HuH-7.5 (cell line): ENCODE measurements around the gene SCGB3A1.

ENCODE experiments used
- DNase-seq: peaks from one replicate; pipeline ENCODE4 v3.0.0; 2011; ENCODE audit warnings: low spot score

Gene SCGB3A1

GRCh38 chr5:180625125-180625790 lies 34.0 kb upstream of the SCGB3A1 start:
- DNase-seq = no peak

- DNase-seq = no peak
Measured at GRCh38 chr5:180624587-180624986, 33.3 kb upstream of the SCGB3A1 start.

GRCh38 chr5:180623844-180624243 lies 32.5 kb upstream of the SCGB3A1 start:
- no peak for DNase-seq

- DNase-seq = no peak
Measured at GRCh38 chr5:180623411-180623834, 32.1 kb upstream of the SCGB3A1 start.

GRCh38 chr5:180622910-180623309 lies 31.6 kb upstream of the SCGB3A1 start:
- no peak for DNase-seq

- DNase-seq = no peak
Measured at GRCh38 chr5:180621311-180621710, 30.0 kb upstream of the SCGB3A1 start.

GRCh38 chr5:180620014-180620413 lies 28.7 kb upstream of the SCGB3A1 start:
- no peak for DNase-seq

- no peak for DNase-seq
Measured at GRCh38 chr5:180619563-180619915, 28.2 kb upstream of the SCGB3A1 start.

- no peak for DNase-seq
Measured at GRCh38 chr5:180618829-180619562, 27.7 kb upstream of the SCGB3A1 start.

GRCh38 chr5:180618487-180618828 lies 27.2 kb upstream of the SCGB3A1 start:
- DNase-seq = no peak

- DNase-seq = no peak
Measured at GRCh38 chr5:180613814-180614188, 22.5 kb upstream of the SCGB3A1 start.

- DNase-seq = no peak
Measured at GRCh38 chr5:180613188-180613813, 22.0 kb upstream of the SCGB3A1 start.

GRCh38 chr5:180612683-180613082 lies 21.4 kb upstream of the SCGB3A1 start:
- no peak for DNase-seq

GRCh38 chr5:180611140-180611850 lies 20.0 kb upstream of the SCGB3A1 start:
- peak; percentile 85 for DNase-seq

GRCh38 chr5:180609817-180610550 lies 18.7 kb upstream of the SCGB3A1 start:
- DNase-seq = no peak

GRCh38 chr5:180609386-180609785 lies 18.1 kb upstream of the SCGB3A1 start:
- no peak for DNase-seq

- no peak for DNase-seq
Measured at GRCh38 chr5:180608572-180609310, 17.4 kb upstream of the SCGB3A1 start.

GRCh38 chr5:180607861-180608571 lies 16.7 kb upstream of the SCGB3A1 start:
- DNase-seq = no peak

- no peak for DNase-seq
Measured at GRCh38 chr5:180606215-180606785, 15.0 kb upstream of the SCGB3A1 start.

GRCh38 chr5:180605554-180606214 lies 14.4 kb upstream of the SCGB3A1 start:
- peak; percentile 82 for DNase-seq
